ENCODE results near the gene SLC16A14.
A peak's percentile ranks its signal among the peaks of the same experiment; 100 is the strongest.

Gene SLC16A14

DNA sequence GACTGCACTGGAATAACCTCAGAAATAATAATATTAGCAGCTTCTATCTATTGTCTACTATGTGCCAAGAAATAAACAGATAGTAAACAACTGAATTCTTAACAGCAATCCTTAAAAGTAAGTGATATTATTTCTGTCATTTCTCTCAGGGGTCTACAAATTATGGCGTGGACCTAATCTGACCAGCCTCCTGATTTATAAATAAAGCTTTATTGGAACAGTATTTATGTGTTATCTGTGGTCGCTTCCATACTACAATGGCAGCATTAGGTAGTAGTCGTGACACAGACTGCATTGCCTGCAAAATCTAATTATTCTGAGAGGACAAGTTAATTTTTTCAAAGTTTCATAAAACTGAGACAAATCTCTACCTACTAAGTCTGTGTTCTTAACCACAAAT is 49.0 kb downstream of the SLC16A14 start:
- DNase-seq = no peak

DNA sequence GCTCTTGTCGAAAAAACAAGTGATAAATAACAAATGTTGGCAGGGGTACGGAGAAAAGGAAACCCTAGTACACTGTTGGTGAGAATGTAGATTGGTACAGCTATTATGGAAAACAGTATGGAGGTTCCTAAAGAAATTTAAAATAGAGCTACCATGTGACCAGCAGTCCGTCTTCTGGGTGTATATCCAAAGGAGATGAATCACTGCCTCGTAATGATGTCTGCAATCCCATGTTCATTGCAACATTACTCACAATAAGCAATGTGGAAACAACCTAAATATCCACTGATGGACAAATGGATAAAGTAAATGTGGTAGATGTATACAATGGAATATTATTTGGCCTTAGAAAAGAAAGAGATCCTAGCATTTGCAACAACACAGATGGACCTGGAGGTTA is 50.6 kb downstream of the SLC16A14 start:
- no peak for DNase-seq

DNA sequence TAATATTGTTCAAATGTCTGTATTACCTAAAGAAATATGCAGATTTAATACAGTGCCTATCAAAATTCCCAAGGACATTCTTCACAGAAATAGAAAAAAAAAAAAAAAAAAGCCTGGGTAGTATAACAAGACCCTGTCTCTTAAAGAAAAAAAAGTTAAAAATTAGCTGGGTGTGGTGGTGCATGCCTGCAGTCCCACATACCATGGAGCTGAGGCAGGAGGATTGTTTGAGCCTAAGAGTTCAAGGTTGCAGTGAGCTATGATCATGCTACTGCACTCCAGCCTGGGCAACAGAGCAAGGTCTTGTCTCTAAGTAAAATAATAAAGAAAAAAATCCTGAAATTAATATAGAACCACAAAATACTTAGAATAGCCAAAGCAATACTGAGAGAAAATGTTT is 51.9 kb downstream of the SLC16A14 start:
- DNase-seq = no peak

DNA sequence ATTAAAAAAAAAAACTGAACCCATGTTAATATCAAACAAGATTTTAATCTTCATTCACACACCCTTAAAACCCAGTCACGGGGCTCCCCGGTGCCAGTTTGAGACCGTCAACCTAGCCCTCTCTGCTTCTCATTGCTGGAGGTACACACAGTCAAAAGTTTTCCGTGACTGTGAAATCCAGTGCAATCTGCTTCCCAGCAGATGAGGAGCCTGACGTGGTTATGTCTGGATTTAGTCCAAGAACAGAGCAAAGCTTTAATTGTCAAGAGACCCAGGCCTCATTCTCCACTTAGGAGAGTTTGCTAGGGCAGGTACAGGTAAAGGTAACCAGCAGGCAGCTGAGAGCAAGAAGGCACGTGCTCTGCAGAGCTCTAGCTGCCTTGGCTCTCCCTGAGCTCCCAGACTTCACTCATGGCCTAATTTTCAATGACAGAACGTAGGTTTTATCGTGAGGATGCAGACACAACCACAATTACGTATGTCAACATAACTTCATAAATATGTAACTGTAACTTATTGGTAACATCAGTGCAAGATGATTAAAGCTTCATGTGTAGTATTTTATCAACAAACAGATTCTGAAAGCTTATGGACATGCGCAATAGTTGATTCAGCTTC is 56.3 kb downstream of the SLC16A14 start:
- no peak for DNase-seq

DNA sequence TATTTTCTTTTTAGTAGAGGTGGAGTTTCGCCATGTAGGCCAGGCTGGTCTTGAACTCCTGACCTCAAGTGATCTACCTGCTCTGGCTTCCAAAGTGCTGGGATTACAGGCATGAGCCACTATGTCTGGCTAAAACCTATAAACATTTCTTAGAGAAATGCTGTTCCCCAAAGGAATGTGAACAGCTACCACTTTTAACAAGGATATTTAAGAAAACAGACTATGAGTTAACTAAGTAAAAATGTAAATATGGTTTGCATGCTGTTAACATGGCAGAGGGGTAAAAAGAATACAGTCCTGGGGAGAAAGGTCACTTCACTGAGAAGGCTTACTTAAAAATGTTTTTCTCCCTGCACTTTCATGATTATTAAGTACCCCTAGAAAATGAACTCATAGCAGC is 57.1 kb downstream of the SLC16A14 start:
- no peak for DNase-seq

DNA sequence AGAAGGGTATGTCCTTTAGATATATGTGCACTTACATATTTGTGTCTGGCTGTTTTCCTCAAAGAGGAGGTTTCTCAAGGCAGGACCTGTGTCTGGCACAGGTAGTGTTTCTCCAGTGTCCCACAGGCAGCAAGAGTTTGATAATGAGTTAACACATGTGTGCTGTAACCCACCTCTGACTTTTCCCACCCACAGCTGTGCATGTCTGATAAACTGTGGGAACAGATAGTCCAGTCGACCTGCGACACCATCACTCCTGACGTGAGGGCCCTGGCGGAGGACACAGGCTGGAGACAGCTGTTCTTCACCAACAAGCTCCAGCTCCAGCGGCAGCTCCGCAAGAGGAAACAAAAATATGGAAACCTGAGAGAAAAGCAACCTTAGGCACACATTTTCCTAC is 58.2 kb downstream of the SLC16A14 start:
- DNase-seq = no peak

DNA sequence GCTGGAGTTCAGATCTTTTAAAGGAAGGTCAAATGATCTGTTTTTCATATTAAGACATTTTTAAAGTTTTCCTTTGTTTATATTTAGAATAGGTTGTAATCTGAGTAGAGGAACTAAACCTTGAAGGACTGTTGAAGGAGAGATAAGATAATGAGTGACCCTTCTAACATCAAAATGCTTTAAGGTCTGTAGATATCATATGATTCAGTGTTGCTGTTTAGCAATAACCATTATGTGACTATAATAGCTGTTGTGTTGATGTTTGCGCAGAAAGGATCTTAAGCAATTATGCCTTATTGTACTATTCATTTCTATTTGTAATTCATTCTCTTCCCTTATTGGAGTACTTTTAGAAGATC is 60.0 kb downstream of the SLC16A14 start:
- no peak for DNase-seq

DNA sequence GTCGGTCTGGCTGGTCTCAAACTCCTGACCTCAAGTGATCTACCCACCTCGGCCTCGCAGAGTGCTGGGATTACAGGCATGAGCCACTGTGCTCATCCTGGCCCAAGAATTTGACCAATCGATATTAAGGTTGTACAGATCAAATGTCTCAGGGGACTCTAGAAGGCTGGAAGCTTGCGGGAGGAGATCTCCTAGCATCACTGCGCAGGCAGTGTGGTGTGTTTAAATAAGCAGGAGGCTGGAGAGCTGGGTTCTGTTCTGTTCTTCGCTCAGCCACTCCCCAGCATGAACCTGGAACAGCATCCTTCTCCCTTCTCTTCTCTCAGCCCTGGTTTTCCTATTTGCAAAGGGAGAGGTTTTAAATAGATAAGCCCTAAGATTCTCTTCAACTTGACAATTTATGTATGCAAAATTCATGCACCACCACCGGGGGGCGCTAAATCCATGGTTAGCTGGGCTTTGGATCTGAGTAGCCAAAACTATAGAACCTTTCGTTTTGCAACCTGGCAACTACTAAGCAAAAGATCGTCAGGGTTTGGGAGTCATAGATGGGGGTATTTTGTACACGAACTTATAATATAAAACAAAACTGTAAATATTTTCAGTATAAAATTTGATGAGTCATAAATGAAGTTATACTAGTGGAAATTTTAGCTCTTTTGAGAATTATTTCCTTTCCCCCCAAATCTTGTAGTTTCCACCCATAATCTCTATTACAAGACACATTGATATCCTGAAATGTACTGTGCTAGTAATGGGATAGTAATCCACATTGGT is 60.6 kb downstream of the SLC16A14 start:
- DNase-seq = peak; percentile 4

DNA sequence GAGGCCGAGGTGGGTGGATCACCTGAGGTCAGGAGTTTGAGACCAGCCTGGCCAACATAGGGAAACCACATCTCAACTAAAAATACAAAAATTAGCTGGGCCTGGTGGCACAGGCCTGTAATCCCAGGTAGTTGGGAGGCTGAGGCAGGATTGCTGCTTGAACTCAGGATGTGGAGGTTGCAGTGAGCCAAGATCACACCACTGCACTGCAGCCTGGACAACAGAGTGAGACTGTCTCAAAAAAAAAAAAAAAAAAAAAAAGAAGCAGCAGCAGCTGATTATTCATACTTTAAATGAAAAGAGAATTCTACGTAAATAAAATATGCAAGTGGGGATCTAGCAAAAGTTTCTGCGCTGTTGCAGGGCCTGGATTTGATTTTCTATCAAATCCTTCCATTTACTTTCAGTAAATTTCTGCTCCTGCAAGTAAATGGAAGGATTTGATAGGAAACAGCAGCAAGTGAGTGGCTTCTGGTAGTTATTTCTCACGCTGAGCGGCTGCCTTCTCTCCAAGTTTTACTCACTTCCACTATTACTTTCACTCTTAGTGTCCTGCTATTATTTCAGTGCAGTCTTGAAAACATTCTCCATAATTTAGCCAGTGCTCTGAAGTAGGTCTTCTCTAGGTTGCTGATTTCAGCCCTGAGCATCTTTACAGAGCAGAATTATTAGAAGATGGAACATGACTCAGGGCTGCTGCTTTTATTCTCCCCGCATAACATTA is 68.4 kb downstream of the SLC16A14 start:
- no peak for DNase-seq

DNA sequence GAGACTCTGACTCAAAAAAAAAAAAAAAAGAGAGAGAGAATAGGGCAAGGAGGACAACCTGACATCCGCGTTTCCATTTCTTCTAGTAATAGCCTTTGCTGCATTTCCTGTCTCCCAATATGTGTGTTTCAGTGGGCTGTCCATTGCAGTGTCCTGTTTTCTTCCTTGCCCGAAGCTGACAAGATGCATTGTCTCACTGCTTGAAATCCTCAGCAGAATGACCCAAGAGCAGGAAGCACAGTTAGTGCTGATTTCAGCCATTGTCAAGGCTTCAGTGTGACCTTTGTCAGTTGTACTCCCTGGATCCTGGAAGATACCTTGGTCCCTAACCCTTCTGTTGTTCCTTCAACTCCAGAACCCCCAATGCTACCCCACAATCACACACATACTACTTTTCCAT is 71.2 kb downstream of the SLC16A14 start:
- no peak for DNase-seq

DNA sequence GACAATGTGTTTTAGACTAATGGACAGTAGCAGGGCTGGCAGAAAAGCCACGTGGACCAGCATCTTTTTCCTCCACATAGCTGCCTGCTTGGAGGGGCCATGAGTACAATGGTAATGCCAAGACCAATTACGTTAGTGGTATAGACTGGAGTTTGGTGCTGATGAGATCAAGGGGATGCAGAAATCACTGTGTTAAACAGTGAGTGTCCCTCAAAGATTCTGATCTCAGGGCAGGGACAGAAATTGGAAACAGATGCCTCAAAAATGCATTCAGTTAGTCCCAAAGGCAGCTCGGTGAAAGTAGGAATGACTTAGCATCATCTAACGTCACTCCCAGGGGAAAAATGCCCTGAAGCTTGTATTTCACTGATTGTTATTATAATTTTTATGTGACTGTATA is 72.4 kb downstream of the SLC16A14 start:
- no peak for DNase-seq

DNA sequence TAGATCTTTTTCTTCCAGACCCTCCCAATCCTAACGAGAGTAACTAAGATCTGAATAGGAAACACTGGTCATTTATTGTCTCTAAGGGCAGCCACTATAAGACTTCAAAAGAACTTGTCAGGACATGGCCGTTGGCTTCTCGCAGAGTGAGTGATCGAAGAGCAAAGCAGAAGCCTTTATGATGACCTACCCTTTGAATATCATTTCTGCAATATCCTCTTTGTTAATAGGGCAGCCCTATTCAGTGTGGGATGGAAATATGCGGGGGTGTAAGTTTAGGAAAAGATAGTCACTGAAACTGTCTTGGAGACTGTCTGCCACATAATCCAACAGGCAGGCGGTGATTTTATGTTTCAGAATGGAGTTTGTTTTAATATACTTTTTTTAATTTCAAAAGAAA is 75.5 kb downstream of the SLC16A14 start:
- DNase-seq = no peak
